CD4-positive, alpha-beta T cell treated with Interleukin-21 for 1 hour (primary cell): ENCODE measurements around the gene SELL.
"Not testable (repeated sequence)": the region's sequence is repeated elsewhere in the genome, so short reads cannot be mapped to it uniquely, and the experiment has no call there.

Experiments used
- DNase-seq: peaks from one replicate; pipeline ENCODE4 v3.0.0-alpha.2; 2020

Gene SELL

GRCh38 chr1:169711469-169712308, at the start of gene SELL:
Gene SELL, minus strand, starts transcription at chr1:169711620. Its CDS starts 122 bp downstream, at chr1:169711498.
- DNase-seq = peak; percentile 84

DNA sequence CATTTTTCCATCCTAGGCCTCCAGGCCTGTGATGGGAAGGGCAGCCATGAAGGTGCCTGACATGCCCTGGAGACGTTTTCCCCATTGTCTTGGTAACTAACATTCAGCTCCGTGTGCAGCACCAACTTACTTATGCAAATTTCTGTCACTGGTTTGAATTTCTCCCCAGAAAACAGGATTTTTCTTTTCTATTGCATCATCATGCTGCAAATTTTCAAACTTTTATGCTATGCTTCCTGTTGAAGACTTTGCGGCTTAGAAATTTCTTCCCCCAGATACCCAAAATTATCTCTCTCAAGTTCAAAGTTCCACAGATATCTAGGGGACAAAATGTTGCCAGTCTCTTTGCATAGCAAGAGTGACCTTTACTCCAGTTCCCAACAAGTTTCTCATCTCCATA, 47.6 kb upstream of the SELL start:
- no peak for DNase-seq

GRCh38 chr1:169753549-169753948, 42.1 kb upstream of the SELL start:
- no peak for DNase-seq

GRCh38 chr1:169750041-169750440, 38.6 kb upstream of the SELL start:
- no peak for DNase-seq

DNA sequence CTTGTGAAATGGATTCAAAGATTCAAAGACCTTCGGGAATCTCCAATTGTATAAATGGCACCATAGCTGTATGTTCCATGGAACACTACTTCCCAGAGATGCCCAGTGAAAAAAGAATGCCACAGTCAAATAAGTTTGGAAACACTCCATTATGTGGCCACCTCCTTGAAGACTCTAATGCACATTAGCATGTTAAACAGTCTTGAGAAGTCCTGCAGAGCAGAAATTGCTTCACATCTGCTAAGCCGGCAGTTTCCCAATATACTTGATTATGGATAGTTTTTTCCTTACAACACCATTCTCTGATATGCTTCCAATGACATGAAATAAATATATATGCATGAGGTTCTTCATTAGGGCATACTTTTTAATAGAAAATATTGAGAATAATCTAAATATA, 35.1 kb upstream of the SELL start:
- no peak for DNase-seq

DNA sequence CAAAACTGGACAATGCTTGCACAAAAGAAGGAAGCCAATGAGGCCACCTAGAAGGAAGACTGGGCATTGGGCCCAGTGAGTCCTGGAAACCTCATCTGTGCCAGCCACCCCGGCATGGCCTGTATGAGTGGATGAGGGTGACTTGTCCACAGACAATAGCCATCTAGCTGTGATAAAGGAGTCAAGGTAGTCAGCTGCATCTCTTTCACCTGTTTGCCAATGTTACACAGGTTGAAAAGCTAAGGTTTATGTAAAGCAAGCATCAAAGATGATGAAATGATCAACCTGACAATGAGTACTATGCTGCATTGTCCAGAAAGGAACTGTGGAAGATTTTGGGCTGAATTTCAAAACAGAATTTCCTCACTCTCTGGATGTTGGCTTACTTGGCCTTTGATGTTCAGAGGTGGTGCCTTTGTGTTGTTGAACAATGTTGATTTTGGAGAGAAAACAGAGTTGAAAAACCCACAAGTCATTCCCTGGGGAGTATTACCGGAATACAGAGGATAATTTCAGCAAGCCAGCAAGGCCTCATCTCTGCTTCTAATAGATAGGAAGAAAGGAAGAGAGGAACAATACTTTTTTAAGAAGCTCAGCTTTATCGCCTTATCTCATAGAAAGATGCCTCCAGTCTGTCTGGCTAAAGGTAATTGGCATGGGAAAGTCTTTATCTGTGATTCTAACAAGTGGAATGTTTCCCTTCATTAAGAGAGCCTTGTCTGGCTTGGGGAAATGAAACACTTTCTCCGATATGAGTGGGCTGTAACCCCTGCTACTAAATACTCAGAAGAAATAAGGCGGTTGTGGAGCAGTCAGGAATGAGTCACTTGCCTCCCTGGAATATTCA, 33.8 kb upstream of the SELL start:
- no peak for DNase-seq

DNA sequence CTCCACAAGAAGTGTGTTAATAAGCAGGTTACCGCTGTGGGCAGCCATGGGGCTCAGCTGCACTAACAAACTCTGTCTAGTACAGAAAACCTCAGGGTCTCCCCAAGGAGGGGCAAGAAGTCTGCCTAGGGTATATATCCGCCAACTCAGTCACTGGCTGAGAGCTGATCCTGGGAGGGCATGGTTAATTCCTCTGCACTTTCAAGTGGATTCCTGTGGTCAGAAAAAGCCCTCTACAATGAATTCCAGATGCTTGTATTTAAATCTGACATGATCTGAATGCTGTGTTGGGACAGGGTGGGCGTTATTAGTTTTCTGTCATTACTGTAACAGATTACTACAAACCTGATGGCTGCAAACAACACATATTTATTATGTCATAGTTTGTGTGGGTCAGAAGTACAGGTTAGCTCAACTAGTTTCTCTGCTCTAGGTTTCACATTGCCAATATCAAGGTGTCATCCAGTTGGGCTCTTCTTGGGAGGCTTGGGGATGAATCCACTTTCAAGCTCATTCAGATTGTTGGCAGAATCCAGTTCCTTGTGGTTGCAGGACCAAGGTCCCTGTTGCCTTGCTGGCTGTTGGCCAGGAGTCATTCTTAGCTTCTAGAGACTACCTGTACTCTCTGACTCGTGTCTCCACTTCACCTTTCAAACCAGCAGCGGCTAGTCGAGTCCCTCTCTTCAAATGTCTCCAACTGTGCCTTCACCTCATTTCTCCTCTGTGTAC, 30.4 kb upstream of the SELL start:
- DNase-seq = no peak

DNA sequence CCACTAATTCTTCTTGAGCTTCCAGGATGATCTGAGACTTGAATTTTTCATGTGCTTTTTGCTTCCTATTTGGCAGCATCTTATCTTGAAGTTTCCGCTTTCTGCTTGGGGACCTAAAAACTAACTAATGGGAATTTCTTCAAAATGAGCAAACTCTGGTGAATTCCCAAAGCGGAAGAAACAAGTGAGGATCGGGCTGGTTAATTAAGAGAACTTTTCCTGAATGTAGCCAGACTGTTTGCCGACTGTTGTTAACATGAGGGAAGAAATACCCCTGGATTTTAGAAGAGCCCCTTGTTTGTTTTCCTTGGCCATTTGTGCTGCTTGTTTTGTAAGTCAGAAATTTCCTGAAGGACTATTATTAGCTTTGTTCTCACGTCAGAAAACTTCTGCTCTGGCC, 28.6 kb upstream of the SELL start:
- DNase-seq = no peak

DNA sequence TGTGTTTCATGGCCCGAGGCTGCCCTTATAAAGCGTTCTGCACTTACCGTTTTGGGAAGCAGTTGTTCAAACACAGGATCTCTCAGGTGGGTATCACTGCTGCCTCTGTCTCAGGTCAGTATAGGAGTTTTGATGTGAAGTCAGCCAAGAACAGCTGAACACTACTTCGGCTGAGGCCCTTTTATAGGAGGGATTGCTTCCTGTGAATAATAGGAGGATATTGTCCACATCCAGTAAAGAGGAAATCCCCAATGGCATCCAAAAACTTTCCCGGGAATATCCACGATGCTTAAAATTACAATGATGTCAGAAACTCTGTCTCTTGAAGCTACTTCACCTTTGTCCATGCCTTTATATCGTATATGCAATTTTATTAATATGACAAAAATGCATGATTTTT, 22.5 kb upstream of the SELL start, which contains the start of gene SELE:
Gene SELE (minus strand): TSS at position 156 of the 400 bp plus-strand sequence. CDS start 467 bp downstream, outside the sequence.
- DNase-seq = no peak

- DNase-seq = no peak
Measured at GRCh38 chr1:169731446-169731845, 20.0 kb upstream of the SELL start.

GRCh38 chr1:169729991-169730390, 18.6 kb upstream of the SELL start:
- DNase-seq = no peak

DNA sequence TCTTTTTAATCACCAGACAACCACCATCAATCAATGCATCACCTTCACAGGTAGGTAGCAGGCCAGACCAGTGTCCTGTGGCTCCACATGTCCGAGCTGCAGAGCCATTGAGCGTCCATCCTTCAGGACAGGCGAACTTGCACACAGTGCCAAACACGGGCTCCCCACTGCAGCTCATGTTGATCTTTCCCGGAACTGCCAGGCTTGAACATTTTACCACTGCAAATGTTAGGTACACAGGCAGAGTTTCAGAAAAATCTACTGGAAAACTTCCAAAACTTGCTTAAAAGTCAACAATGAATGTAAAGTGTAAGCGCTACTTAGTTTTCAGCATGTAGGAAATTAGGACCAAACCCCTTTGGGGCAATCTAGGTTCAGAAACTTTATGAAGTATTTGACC, 15.9 kb upstream of the SELL start:
- DNase-seq = no peak

DNA sequence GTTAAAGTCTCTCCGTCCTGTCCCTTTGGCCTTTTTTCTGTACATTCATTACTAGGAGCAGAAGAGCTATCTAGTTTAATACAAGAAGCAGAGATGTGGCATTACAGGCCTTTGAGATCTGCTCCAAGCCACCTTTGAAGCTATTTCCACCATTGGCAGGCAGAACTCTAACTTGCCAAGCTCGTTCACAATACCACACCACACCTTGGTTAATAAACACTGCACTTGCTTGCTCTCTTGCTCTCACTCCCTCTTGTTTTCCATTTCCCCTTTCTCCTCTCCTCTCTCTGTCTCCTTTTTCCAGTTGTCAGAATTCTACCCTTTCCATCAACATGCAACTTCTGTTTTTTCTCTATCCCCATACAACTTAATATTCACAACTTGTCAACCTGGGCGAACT, 15.4 kb upstream of the SELL start:
- DNase-seq = no peak

DNA sequence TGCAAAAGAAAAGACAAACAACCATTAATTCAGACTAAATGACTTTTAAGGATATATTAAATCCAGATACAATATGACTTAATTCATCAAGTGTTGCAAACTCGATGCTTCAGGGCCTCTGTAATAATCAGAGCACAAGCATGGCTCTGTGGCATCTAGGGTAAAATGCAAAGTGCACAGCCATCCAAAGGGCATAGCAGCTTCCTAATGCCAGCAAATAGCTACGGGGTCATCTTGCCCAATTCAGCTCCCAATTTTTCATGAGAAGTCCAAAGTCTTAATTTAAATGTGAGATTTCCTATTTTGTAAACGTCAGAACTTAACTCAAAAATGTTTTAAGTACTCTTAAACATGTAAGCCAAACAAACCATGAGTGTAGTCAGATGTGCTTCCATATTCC, 14.5 kb upstream of the SELL start:
- no peak for DNase-seq

DNA sequence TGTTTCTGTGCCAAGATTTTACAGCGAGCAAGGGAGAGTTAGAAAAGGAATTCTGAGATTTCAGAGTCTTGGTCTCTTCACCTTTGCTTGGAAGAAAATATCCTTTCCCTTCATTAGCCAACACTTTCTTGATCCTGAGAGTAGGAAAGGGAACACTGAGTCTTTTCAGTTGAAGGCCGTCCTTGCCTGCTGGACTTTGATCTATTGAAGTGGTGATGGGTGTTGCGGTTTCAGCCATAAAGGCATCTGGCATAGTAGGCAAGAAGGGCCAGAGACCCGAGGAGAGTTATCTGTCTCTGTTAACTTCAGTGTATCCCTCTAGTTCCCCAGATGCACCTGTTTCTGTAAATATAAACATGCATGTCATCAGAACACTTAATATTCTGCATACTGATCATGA, 12.7 kb upstream of the SELL start:
- DNase-seq = no peak

DNA sequence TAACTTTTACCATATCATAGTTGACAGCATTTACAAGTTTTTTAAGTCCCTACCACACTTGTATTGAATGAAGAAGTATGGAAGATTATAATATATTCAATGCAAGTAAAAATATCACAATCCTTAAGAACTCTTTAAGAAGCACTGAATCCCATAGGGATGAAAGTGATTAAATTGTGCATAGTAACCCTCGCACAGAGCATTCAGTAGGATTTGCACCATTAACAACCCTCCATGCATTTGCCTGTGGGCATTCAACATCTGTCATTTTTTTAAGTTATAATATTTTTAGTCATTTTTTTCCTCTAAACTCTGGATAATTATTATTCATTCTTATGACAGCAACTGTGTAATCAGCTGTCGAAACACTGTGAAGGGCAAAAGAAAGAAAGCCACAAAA, 12.3 kb upstream of the SELL start:
- DNase-seq = no peak

- no peak for DNase-seq
Measured at GRCh38 chr1:169722779-169723178, 11.4 kb upstream of the SELL start.

DNA sequence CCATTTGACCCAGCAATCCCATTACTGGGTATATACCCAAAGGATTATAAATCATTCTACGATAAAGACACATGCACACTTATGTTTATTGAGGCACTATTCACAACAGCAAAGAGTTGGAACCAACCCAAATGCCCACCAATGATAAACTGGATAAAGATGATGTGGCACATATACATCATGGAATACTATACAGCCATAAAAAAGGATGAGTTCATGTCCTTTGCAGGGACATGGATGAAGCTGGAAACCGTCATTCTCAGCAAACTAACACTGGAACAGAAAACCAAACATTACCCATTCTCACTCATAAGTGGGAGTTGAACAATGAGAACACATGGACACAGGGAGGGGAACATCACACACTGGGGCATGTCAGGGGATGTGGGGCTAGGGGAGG, 3.7 kb upstream of the SELL start:
- not testable (repeated sequence) for DNase-seq

GRCh38 chr1:169713090-169713489, 1.7 kb upstream of the SELL start:
- not testable (repeated sequence) for DNase-seq

- DNase-seq = no peak
Measured at GRCh38 chr1:169712309-169712631, 850 bp upstream of the SELL start.

GRCh38 chr1:169708647-169709046, 2.8 kb downstream of the SELL start:
- DNase-seq = no peak

GRCh38 chr1:169707912-169708604, 3.4 kb downstream of the SELL start:
- peak; percentile 33 for DNase-seq

- DNase-seq = no peak
Measured at GRCh38 chr1:169704797-169705196, 6.6 kb downstream of the SELL start.
